ENCODE results near the gene GPR157. TPM values are rescaled to one million over a fixed set of nuclear protein-coding genes. Genes with fewer than 3 reads are reported as not detected.

GPR157 gene, protein sequence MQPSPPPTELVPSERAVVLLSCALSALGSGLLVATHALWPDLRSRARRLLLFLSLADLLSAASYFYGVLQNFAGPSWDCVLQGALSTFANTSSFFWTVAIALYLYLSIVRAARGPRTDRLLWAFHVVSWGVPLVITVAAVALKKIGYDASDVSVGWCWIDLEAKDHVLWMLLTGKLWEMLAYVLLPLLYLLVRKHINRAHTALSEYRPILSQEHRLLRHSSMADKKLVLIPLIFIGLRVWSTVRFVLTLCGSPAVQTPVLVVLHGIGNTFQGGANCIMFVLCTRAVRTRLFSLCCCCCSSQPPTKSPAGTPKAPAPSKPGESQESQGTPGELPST
- polyA plus RNA-seq (2013): 24.0 and 27.8 TPM in 2 replicates

- peak within 1 kb of the TSS; percentile 65 for H4K12ac ChIP-seq (ENCODE audit: low read depth, low read length)
- WGBS (ENCODE audit: extremely low coverage, insufficient coverage, insufficient read length): no CpG with 5 or more reads among the region's 92 CpGs
Observed at GRCh38 chr1:9128520-9129265, at the start of gene GPR157. Gene GPR157 (minus strand): TSS chr1:9129102. CDS start chr1:9129027, 75 bp downstream.

GRCh38 chr1:9174762-9175161 is 45.9 kb upstream of the GPR157 start:
- no peak overlapping the region for H3K23ac ChIP-seq (ENCODE audit: low read length)
- H3K27ac ChIP-seq (ENCODE audit: low read depth, low read length): no peak overlapping the region
- H3K18ac ChIP-seq (ENCODE audit: low read length): no peak overlapping the region
- H2AK5ac ChIP-seq (ENCODE audit: low read length): no peak overlapping the region
- H3K9me3 ChIP-seq (ENCODE audit: insufficient read depth, low read depth, low read length): peaks cover 3% of the 10 kb centered on the region
- H3K4me1 ChIP-seq (ENCODE audit: control insufficient read depth in 1 of 2, insufficient read depth in 2 of 2, low read length in 2 of 2): peaks cover 0 to under 1% of the 10 kb centered on the region in 2 experiments
- H2AFZ ChIP-seq (ENCODE audit: insufficient read depth, low read length, poor library complexity): no peak overlapping the region
- H3K14ac ChIP-seq (ENCODE audit: low read length): no peak overlapping the region
- no peak overlapping the region for H3K4me3 ChIP-seq (ENCODE audit: low read depth, low read length)
- H4K8ac ChIP-seq (ENCODE audit: low read depth, low read length): no peak overlapping the region
- no peak overlapping the region for H2BK5ac ChIP-seq (ENCODE audit: low read depth, low read length, poor library complexity)
- H3K4me2 ChIP-seq (ENCODE audit: low read length): no peak overlapping the region
- no peaks in the 10 kb centered on the region for H3K79me1 ChIP-seq (ENCODE audit: low read length)
- no peaks in the 10 kb centered on the region for H3K27me3 ChIP-seq (ENCODE audit: insufficient read depth, low read length)
- no peak overlapping the region for H3K4ac ChIP-seq (ENCODE audit: low read depth, low read length)
- peaks cover 7% of the 10 kb centered on the region for H3K79me2 ChIP-seq (ENCODE audit: control insufficient read depth, insufficient read depth, low read length, poor library complexity)
- H4K91ac ChIP-seq (ENCODE audit: low read depth, low read length): no peak overlapping the region
- no peak overlapping the region for H4K12ac ChIP-seq (ENCODE audit: low read depth, low read length)
- WGBS (ENCODE audit: extremely low coverage, insufficient coverage, insufficient read length): no CpG with 5 or more reads among the region's 10 CpGs
- no peak overlapping the region for H2BK12ac ChIP-seq (ENCODE audit: low read length)
- no peak for DNase-seq
- no peak overlapping the region for H3K9ac ChIP-seq (ENCODE audit: low read length)
- H3K36me3 ChIP-seq (ENCODE audit: control insufficient read depth in 1 of 2, insufficient read depth in 2 of 2, low read length in 2 of 2): peaks cover 8 to 22% of the 10 kb centered on the region in 2 experiments
- no peak overlapping the region for H2BK120ac ChIP-seq (ENCODE audit: insufficient read depth, low read length, poor library complexity)

More at GRCh38 chr1:9128520-9129265, at the start of gene GPR157:
- peak within 1 kb of the TSS; percentile 69 for H3K4me2 ChIP-seq (ENCODE audit: low read length)
- H3K4me3 ChIP-seq (ENCODE audit: low read depth, low read length): peak within 1 kb of the TSS; percentile 73
- H3K23ac ChIP-seq (ENCODE audit: low read length): no peak within 1 kb of the TSS
- peak within 1 kb of the TSS; percentile 87 for H2AFZ ChIP-seq (ENCODE audit: insufficient read depth, low read length, poor library complexity)
- H2BK5ac ChIP-seq (ENCODE audit: low read depth, low read length, poor library complexity): peak within 1 kb of the TSS; percentile 27
- H3K27me3 ChIP-seq (ENCODE audit: insufficient read depth, low read length): no peaks in the 10 kb centered on the region
- no peaks in the 10 kb centered on the region for H3K9me3 ChIP-seq (ENCODE audit: insufficient read depth, low read depth, low read length)
- H3K36me3 ChIP-seq (ENCODE audit: control insufficient read depth in 1 of 2, insufficient read depth in 2 of 2, low read length in 2 of 2): no peaks in the 10 kb centered on the region
- H2AK5ac ChIP-seq (ENCODE audit: low read length): peak within 1 kb of the TSS; percentile 18
- H2BK120ac ChIP-seq (ENCODE audit: insufficient read depth, low read length, poor library complexity): peak within 1 kb of the TSS; percentile 57
- H3K18ac ChIP-seq (ENCODE audit: low read length): peak within 1 kb of the TSS; percentile 95
- H2BK12ac ChIP-seq (ENCODE audit: low read length): peak within 1 kb of the TSS; percentile 28
- H4K91ac ChIP-seq (ENCODE audit: low read depth, low read length): peak within 1 kb of the TSS; percentile 87
- peaks cover 8 to 14% of the 10 kb centered on the region in 2 experiments for H3K4me1 ChIP-seq (ENCODE audit: control insufficient read depth in 1 of 2, insufficient read depth in 2 of 2, low read length in 2 of 2)
- H3K4ac ChIP-seq (ENCODE audit: low read depth, low read length): peak within 1 kb of the TSS; percentile 0
- H3K27ac ChIP-seq (ENCODE audit: low read depth, low read length): peak within 1 kb of the TSS; percentile 82
- DNase-seq: peak; percentile 75 to 78
- H3K79me1 ChIP-seq (ENCODE audit: low read length): peaks cover 10% of the 10 kb centered on the region
- H3K79me2 ChIP-seq (ENCODE audit: control insufficient read depth, insufficient read depth, low read length, poor library complexity): peaks cover 7% of the 10 kb centered on the region
- peak within 1 kb of the TSS; percentile 59 for H3K14ac ChIP-seq (ENCODE audit: low read length)
- peak within 1 kb of the TSS; percentile 17 for H4K8ac ChIP-seq (ENCODE audit: low read depth, low read length)
- peak within 1 kb of the TSS; percentile 28 for H3K9ac ChIP-seq (ENCODE audit: low read length)

- Histone ChIP-seq H2BK12ac (ENCODE audit: low read length) (no peak overlapping the region), H4K91ac (ENCODE audit: low read depth, low read length) (no peak overlapping the region), H3K14ac (ENCODE audit: low read length) (no peak overlapping the region), H3K27me3 (ENCODE audit: insufficient read depth, low read length) (no peaks in the 10 kb centered on the region), H3K79me2 (ENCODE audit: control insufficient read depth, insufficient read depth, low read length, poor library complexity) (peaks cover 7% of the 10 kb centered on the region), H3K9ac (ENCODE audit: low read length) (no peak overlapping the region), H2AFZ (ENCODE audit: insufficient read depth, low read length, poor library complexity) (no peak overlapping the region), H3K18ac (ENCODE audit: low read length) (no peak overlapping the region), H3K9me3 (ENCODE audit: insufficient read depth, low read depth, low read length) (peaks cover 3% of the 10 kb centered on the region), H3K27ac (ENCODE audit: low read depth, low read length) (no peak overlapping the region), H3K4me2 (ENCODE audit: low read length) (no peak overlapping the region), H2AK5ac (ENCODE audit: low read length) (no peak overlapping the region), H3K36me3 (ENCODE audit: control insufficient read depth in 1 of 2, insufficient read depth in 2 of 2, low read length in 2 of 2) (peaks cover 8 to 22% of the 10 kb centered on the region in 2 experiments), H4K12ac (ENCODE audit: low read depth, low read length) (no peak overlapping the region), H3K23ac (ENCODE audit: low read length) (no peak overlapping the region), H3K79me1 (ENCODE audit: low read length) (no peaks in the 10 kb centered on the region), H3K4ac (ENCODE audit: low read depth, low read length) (no peak overlapping the region), H4K8ac (ENCODE audit: low read depth, low read length) (no peak overlapping the region), H2BK5ac (ENCODE audit: low read depth, low read length, poor library complexity) (no peak overlapping the region), H3K4me1 (ENCODE audit: control insufficient read depth in 1 of 2, insufficient read depth in 2 of 2, low read length in 2 of 2) (no peaks in the 10 kb centered on the region), H2BK120ac (ENCODE audit: insufficient read depth, low read length, poor library complexity) (no peak overlapping the region), H3K4me3 (ENCODE audit: low read depth, low read length) (no peak overlapping the region)
- WGBS (ENCODE audit: extremely low coverage, insufficient coverage, insufficient read length): no CpG with 5 or more reads among the region's 4 CpGs
- DNase-seq: peak in 1 of 2 donors; percentile 59
Observed at GRCh38 chr1:9174243-9174642, 45.3 kb upstream of the GPR157 start.

DNA sequence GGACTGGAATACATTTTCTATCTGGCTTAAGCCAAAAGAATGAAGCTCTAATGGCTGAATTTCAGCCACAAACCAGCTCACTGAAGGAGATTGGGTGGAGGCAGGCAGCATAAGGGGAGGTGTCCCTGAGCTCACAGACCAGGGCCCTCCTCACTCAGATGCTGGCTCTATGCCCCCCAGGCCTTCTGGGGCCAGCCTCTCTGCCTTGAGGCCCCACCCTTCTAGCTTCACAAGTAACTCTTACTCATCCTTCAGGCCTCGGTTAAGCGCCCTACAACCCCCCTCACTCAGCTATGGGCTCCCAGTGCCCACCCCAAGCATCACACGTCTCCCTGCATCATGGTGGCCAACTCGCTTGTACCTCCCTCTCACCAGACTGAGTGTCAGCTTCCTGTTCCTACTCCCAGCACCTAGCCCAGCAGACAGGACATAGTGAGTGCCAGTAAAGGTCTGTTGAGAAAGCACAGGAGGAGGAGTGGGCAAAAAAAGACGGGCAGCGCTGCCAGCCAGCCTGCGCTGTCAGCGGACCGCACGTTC is 40.8 kb upstream of the GPR157 start:
- no peak overlapping the region for H3K4me2 ChIP-seq (ENCODE audit: low read length)
- no peak overlapping the region for H2AK5ac ChIP-seq (ENCODE audit: low read length)
- H3K36me3 ChIP-seq (ENCODE audit: control insufficient read depth in 1 of 2, insufficient read depth in 2 of 2, low read length in 2 of 2): peaks cover 2 to 9% of the 10 kb centered on the region in 2 experiments
- H2AFZ ChIP-seq (ENCODE audit: insufficient read depth, low read length, poor library complexity): no peak overlapping the region
- H3K14ac ChIP-seq (ENCODE audit: low read length): no peak overlapping the region
- no peak overlapping the region for H4K8ac ChIP-seq (ENCODE audit: low read depth, low read length)
- no peak overlapping the region for H2BK12ac ChIP-seq (ENCODE audit: low read length)
- H2BK5ac ChIP-seq (ENCODE audit: low read depth, low read length, poor library complexity): no peak overlapping the region
- no peak overlapping the region for H3K27ac ChIP-seq (ENCODE audit: low read depth, low read length)
- no peak overlapping the region for H4K91ac ChIP-seq (ENCODE audit: low read depth, low read length)
- no peak overlapping the region for H3K18ac ChIP-seq (ENCODE audit: low read length)
- no peaks in the 10 kb centered on the region for H3K27me3 ChIP-seq (ENCODE audit: insufficient read depth, low read length)
- peaks cover 3% of the 10 kb centered on the region for H3K9me3 ChIP-seq (ENCODE audit: insufficient read depth, low read depth, low read length)
- no CpG with 5 or more reads among the region's 10 CpGs for WGBS (ENCODE audit: extremely low coverage, insufficient coverage, insufficient read length)
- peaks cover 3% of the 10 kb centered on the region for H3K79me2 ChIP-seq (ENCODE audit: control insufficient read depth, insufficient read depth, low read length, poor library complexity)
- H3K4ac ChIP-seq (ENCODE audit: low read depth, low read length): no peak overlapping the region
- H3K9ac ChIP-seq (ENCODE audit: low read length): no peak overlapping the region
- H3K79me1 ChIP-seq (ENCODE audit: low read length): no peaks in the 10 kb centered on the region
- no peak overlapping the region for H4K12ac ChIP-seq (ENCODE audit: low read depth, low read length)
- no peaks in the 10 kb centered on the region for H3K4me1 ChIP-seq (ENCODE audit: control insufficient read depth in 1 of 2, insufficient read depth in 2 of 2, low read length in 2 of 2)
- H2BK120ac ChIP-seq (ENCODE audit: insufficient read depth, low read length, poor library complexity): no peak overlapping the region
- H3K4me3 ChIP-seq (ENCODE audit: low read depth, low read length): no peak overlapping the region
- DNase-seq: no peak
- no peak overlapping the region for H3K23ac ChIP-seq (ENCODE audit: low read length)
